ENCODE data around the gene FKBP8. TPM values are rescaled to one million over a fixed set of nuclear protein-coding genes. Genes with fewer than 3 reads are reported as not detected.

Gene FKBP8
- total RNA-seq, 1 donor from 2014 or later, result 203 TPM

- DNase-seq, result no peak
- Mint-ChIP-seq H3K4me1 (ENCODE audit: low read depth, unreplicated experiment) (peaks cover 7% of the 10 kb centered on the region), H3K4me3 (ENCODE audit: unreplicated experiment) (no peak overlapping the region), H3K27ac (ENCODE audit: unreplicated experiment) (no peak overlapping the region), H3K27me3 (ENCODE audit: unreplicated experiment) (peaks cover 6% of the 10 kb centered on the region), H3K9me3 (ENCODE audit: unreplicated experiment) (peaks cover 20% of the 10 kb centered on the region), H3K36me3 (ENCODE audit: unreplicated experiment) (no peaks in the 10 kb centered on the region)
- no peak for TF ChIP-seq CTCF (IDR thresholded peaks at IDR 0.05; ENCODE audit: partially characterized antibody, unreplicated experiment)
These were observed 42.9 kb upstream of the FKBP8 start for GRCh38 chr19:18586306-18586705.

DNA sequence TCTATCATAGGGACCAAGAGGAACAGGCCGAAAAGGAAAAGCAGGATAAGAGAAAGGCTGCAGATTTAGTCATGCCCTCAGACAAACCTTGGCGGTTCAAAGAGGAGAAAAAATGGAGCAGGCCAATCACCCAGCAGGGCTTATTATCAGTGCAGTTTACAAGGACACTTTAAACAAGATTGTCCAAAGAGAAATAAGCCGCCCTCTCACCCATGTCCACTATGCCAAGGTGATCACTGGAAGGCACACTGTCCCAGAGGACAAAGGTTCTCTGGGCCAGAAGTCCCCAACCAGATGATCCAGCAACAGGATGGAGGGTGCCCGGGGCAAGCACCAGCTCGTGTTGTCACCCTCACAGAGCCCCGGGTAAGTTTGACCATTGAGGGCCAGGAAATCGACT, 36.9 kb upstream of the FKBP8 start:
- DNase-seq, result no peak
- Mint-ChIP-seq H3K4me3 (ENCODE audit: unreplicated experiment) (no peak overlapping the region), H3K27ac (ENCODE audit: unreplicated experiment) (no peak overlapping the region), H3K4me1 (ENCODE audit: low read depth, unreplicated experiment) (no peaks in the 10 kb centered on the region), H3K36me3 (ENCODE audit: unreplicated experiment) (no peaks in the 10 kb centered on the region), H3K27me3 (ENCODE audit: unreplicated experiment) (peaks cover 2% of the 10 kb centered on the region), H3K9me3 (ENCODE audit: unreplicated experiment) (peaks cover 3% of the 10 kb centered on the region)
- TF ChIP-seq CTCF (IDR thresholded peaks at IDR 0.05; ENCODE audit: partially characterized antibody, unreplicated experiment), result no peak

DNA sequence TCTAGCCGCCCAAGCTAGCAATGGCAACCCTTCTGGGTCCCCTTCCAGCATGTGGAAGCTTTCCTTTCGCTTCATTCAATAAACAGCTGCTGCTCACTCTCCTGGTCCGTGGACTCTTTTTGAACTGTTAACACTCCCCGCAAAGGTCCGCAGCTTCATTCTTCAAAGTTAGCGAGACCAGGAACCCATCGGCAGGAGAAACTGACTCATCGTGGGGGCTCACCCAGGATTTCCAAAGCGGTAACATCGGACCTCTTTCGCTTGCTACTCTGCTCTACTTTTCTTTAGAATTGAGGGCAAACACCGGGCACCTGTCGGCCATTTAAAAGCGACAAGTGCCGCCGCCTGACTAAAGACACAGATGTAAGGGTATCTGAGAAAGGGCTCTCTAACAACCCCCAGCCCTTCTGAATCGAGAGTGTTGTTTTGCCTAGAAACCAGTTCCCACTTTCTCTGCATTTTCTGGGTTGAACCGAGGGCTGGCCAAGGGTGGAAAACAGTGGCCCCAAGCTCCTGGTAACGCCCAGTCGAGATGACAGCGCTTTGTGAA, 34.1 kb upstream of the FKBP8 start:
- no peaks in the 10 kb centered on the region for H3K36me3 Mint-ChIP-seq (ENCODE audit: unreplicated experiment)
- TF ChIP-seq CTCF (IDR thresholded peaks at IDR 0.05; ENCODE audit: partially characterized antibody, unreplicated experiment), result no peak
- DNase-seq, result no peak
- H3K27me3 Mint-ChIP-seq (ENCODE audit: unreplicated experiment), result peaks cover 6% of the 10 kb centered on the region
- peaks cover 9% of the 10 kb centered on the region for H3K4me1 Mint-ChIP-seq (ENCODE audit: low read depth, unreplicated experiment)
- no peak overlapping the region for H3K4me3 Mint-ChIP-seq (ENCODE audit: unreplicated experiment)
- no peak overlapping the region for H3K27ac Mint-ChIP-seq (ENCODE audit: unreplicated experiment)
- H3K9me3 Mint-ChIP-seq (ENCODE audit: unreplicated experiment), result peaks cover 3% of the 10 kb centered on the region

GRCh38 chr19:18576383-18576782, 33.0 kb upstream of the FKBP8 start:
- Mint-ChIP-seq H3K4me1 (ENCODE audit: low read depth, unreplicated experiment) (peaks cover 9% of the 10 kb centered on the region), H3K27me3 (ENCODE audit: unreplicated experiment) (peaks cover 6% of the 10 kb centered on the region), H3K36me3 (ENCODE audit: unreplicated experiment) (no peaks in the 10 kb centered on the region), H3K27ac (ENCODE audit: unreplicated experiment) (no peak overlapping the region), H3K4me3 (ENCODE audit: unreplicated experiment) (no peak overlapping the region), H3K9me3 (ENCODE audit: unreplicated experiment) (peaks cover 3% of the 10 kb centered on the region)
- TF ChIP-seq CTCF (IDR thresholded peaks at IDR 0.05; ENCODE audit: partially characterized antibody, unreplicated experiment), result no peak
- DNase-seq, result no peak

DNA sequence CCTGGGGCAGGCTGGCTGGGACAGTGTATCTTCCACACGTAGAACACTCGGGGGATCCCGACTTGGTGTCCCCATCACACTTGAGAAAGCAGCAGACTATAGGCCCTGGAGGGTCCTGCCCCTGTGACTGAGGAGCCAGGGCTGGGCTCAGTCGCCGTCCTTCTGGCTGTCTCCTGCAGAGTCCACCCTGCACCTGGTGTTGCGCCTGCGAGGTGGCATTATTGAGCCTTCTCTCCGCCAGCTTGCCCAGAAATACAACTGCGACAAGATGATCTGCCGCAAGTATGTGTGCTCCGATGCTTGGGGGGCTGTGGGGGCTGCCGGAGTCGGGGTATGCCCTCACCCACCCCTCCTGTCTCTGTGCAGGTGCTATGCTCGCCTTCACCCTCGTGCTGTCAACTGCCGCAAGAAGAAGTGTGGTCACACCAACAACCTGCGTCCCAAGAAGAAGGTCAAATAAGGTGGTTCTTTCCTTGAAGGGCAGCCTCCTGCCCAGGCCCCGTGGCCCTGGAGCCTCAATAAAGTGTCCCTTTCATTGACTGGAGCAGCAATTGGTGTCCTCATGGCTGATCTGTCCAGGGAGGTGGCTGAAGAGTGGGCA, 31.4 kb upstream of the FKBP8 start:
- Mint-ChIP-seq H3K36me3 (ENCODE audit: unreplicated experiment) (no peaks in the 10 kb centered on the region), H3K27me3 (ENCODE audit: unreplicated experiment) (peaks cover 4% of the 10 kb centered on the region), H3K9me3 (ENCODE audit: unreplicated experiment) (peaks cover 3% of the 10 kb centered on the region), H3K4me1 (ENCODE audit: low read depth, unreplicated experiment) (peaks cover 9% of the 10 kb centered on the region), H3K4me3 (ENCODE audit: unreplicated experiment) (no peak overlapping the region), H3K27ac (ENCODE audit: unreplicated experiment) (no peak overlapping the region)
- no peak for TF ChIP-seq CTCF (IDR thresholded peaks at IDR 0.05; ENCODE audit: partially characterized antibody, unreplicated experiment)
- no peak for DNase-seq

Data from glutamatergic neuron (in vitro differentiated cells).